Retinal pigment epithelial cell (primary cell): ENCODE data around the gene PICK1.

Experiments used
- DNase-seq: peaks from one replicate; pipeline ENCODE4 v3.0.0-alpha.2; 2010; ENCODE audit warnings: low read depth
- H3K4me3 ChIP-seq: 2 replicates; pipeline ENCODE4 v1.5.1; 2011; ENCODE audit warnings: mild to moderate bottlenecking, low read length, control low read depth, moderate library complexity
- CTCF ChIP-seq: conservative IDR thresholded peaks from 2 replicates; pipeline ENCODE4 v1.5.1; 2011; ENCODE audit warnings: low read depth, low read length, control low read depth, inconsistent platforms

Gene PICK1

GRCh38 chr22:38120359-38121110 is 63.3 kb downstream of the PICK1 start:
- H3K4me3 ChIP-seq: no peak overlapping the region
- DNase-seq: no peak
- TF ChIP-seq CTCF: no peak

GRCh38 chr22:38122616-38123015 is 65.4 kb downstream of the PICK1 start:
- no peak for DNase-seq
- H3K4me3 ChIP-seq: no peak overlapping the region
- TF ChIP-seq CTCF: no peak

- TF ChIP-seq CTCF: peak; percentile 0
- no peak for DNase-seq
- no peak overlapping the region for H3K4me3 ChIP-seq
Measured at GRCh38 chr22:38124236-38124974, 67.2 kb downstream of the PICK1 start.

GRCh38 chr22:38125038-38125610 is 67.9 kb downstream of the PICK1 start:
- no peak for TF ChIP-seq CTCF
- no peak for DNase-seq
- H3K4me3 ChIP-seq: no peak overlapping the region
